GM12864 (cell line): Measurements from ENCODE around the gene SERPINA5.
"Not testable (repeated sequence)": the region's sequence is repeated elsewhere in the genome, so short reads cannot be mapped to it uniquely, and the experiment has no call there.

Experiments
- DNase-seq: peaks from one replicate; pipeline ENCODE4 v3.0.0-alpha.2; 2011; ENCODE audit warnings: low read depth
- H3K4me3 ChIP-seq: 2 replicates; pipeline ENCODE4 v1.5.1; 2011; ENCODE audit warnings: mild to moderate bottlenecking, low read depth, low read length, control low read depth
- TF ChIP-seq, protein P1 (sequence below): IDR thresholded peaks from 2 replicates; pipeline ENCODE4 v1.5.1; 2011; ENCODE audit warnings: low read depth, mild to moderate bottlenecking, moderate library complexity, low read length, control low read depth, inconsistent platforms; ENCODE audit errors: missing control alignments

Gene SERPINA5

DNA sequence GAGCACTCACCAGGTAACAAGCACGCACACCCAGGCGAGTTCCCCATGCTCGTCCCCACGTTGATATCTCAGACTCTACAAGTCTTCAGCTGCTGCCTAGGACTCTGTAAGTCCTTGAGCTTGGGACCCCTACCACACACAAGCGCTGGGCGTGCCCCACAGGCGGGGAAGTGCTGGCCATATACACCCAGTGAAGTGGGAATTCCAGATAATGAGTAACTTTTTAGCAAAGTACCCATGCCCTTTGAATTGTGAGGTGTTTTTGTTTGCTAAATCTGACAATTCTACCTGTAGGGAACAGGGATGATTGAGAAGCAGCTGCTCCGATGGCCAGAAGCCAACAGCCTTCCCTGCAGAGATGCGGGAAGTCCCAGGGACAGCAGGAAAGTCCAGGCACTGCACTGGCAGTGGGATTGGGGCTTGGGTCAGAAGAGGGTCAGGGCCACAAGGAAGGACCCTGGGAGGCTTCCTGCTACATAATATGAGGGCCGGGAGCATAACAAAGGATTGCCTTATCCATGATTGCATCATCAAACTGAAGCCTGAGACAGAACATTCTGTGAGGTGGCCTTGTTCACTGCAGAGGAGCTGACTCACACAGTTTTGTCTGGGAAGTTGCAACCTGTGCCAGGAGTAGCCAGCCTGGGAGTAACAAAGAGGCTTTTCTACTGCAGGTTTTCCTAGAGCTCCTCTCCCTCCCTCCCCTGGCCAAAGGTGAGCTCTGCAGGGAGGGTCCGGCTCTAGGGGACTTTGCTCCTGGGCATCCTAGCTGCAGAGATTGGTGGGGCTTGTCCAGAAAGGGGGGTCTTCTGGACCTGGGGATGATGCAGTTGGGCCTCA, 17.8 kb downstream of the SERPINA5 start:
- TF ChIP-seq, protein P1, sequence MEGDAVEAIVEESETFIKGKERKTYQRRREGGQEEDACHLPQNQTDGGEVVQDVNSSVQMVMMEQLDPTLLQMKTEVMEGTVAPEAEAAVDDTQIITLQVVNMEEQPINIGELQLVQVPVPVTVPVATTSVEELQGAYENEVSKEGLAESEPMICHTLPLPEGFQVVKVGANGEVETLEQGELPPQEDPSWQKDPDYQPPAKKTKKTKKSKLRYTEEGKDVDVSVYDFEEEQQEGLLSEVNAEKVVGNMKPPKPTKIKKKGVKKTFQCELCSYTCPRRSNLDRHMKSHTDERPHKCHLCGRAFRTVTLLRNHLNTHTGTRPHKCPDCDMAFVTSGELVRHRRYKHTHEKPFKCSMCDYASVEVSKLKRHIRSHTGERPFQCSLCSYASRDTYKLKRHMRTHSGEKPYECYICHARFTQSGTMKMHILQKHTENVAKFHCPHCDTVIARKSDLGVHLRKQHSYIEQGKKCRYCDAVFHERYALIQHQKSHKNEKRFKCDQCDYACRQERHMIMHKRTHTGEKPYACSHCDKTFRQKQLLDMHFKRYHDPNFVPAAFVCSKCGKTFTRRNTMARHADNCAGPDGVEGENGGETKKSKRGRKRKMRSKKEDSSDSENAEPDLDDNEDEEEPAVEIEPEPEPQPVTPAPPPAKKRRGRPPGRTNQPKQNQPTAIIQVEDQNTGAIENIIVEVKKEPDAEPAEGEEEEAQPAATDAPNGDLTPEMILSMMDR = no peak
- H3K4me3 ChIP-seq = no peak overlapping the region
- no peak for DNase-seq

DNA sequence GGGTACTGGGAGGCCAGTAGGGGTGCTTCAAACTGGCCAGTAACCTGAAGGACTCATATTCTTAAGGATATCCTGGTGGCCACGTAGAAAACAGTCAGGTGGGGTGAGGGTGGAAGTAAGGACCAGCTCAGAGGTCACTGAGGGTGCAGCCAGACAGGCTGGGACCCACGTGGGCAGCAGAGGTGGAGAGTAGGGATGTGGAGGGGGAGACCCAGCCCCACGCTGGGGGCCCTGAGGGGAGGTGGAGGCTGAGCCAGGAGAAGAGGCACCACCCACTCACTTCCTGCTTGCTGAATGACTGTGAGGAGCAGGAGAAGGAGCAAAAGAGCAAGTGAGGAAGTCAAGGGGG, 18.4 kb downstream of the SERPINA5 start:
- H3K4me3 ChIP-seq = no peak overlapping the region
- DNase-seq = no peak
- TF ChIP-seq, protein P1 = no peak

- H3K4me3 ChIP-seq = no peak overlapping the region
- DNase-seq = no peak
These were observed 18.9 kb downstream of the SERPINA5 start for GRCh38 chr14:94600148-94600545.

GRCh38 chr14:94601884-94602391, 20.7 kb downstream of the SERPINA5 start:
- TF ChIP-seq, protein P1 = no peak
- H3K4me3 ChIP-seq = no peak overlapping the region
- no peak for DNase-seq

More at GRCh38 chr14:94600148-94600545, 18.9 kb downstream of the SERPINA5 start:
- TF ChIP-seq, protein P1 = no peak

DNA sequence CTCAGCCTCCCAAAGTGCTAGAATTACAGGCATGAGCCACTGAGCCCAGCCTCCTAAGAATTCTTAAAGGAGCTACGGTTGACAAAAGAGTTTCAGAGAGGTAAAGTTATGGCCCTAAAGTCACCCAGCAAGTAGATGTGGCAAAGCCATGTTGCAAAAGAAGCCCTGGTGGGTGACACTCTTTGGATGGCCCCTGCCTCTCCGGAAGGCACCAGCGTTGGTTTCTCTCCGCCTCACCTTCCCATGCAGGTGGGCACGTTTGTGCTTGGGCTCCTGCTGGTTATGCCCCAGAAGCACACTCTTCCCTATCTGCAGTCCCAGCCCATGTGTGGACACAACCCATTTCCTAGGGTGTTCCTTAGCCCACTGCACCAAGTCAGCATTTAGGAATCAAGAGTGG, 21.5 kb downstream of the SERPINA5 start:
- TF ChIP-seq, protein P1 = no peak
- no peak for DNase-seq
- H3K4me3 ChIP-seq = no peak overlapping the region

DNA sequence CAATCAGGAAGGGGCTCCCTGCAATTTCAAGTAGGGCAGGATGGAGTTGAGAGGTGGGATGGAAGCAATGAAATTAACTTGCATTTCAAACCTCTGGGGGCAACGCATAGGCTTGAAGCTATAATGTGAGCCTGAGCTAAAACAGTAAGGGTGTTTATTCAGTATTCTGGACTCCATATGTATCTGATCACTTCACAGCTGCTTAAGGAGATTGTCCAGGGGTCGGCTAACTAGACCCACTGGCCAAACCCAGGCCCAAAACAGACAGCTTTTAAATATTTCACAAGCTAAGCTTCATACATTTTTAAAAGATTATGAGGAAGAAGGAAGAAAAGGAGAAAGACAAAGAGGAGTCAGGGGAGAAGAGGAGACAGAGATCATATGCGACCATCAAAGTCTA, 24.1 kb downstream of the SERPINA5 start:
- DNase-seq = no peak
- TF ChIP-seq, protein P1 = no peak
- no peak overlapping the region for H3K4me3 ChIP-seq

- not testable (repeated sequence) for DNase-seq, H3K4me3 ChIP-seq
These were observed 27.7 kb downstream of the SERPINA5 start for GRCh38 chr14:94608966-94609365.
